Suprapubic skin (tissue), 4 donors: ENCODE results near the gene CTDNEP1. TPM values are rescaled to one million over a fixed set of nuclear protein-coding genes. Genes with fewer than 3 reads are reported as not detected.
A peak's percentile ranks its signal among the peaks of the same experiment; 100 is the strongest.
"Not testable (repeated sequence)": the region's sequence is repeated elsewhere in the genome, so short reads cannot be mapped to it uniquely, and the experiment has no call there.

Experiments used
- DNase-seq, 2 donors: peaks; one replicate each; pipeline ENCODE4 v3.0.0-alpha.2; 2019; ENCODE audit warnings: low spot score in 2 of 2
- H3K27ac ChIP-seq: fragments of 200-600 bp; sonication (generic); one replicate; pipeline ENCODE4 v1.5.1; 2019
- H3K27me3 ChIP-seq: fragments of 200-600 bp; sonication (generic); one replicate; pipeline ENCODE4 v1.5.1; 2019
- H3K36me3 ChIP-seq: fragments of 200-600 bp; sonication (generic); one replicate; pipeline ENCODE4 v1.5.1; 2019
- H3K4me1 ChIP-seq: fragments of 200-600 bp; sonication (generic); one replicate; pipeline ENCODE4 v1.5.1; 2019
- H3K4me3 ChIP-seq: fragments of 200-600 bp; sonication (generic); one replicate; pipeline ENCODE4 v1.5.1; 2019; ENCODE audit warnings: mild to moderate bottlenecking
- H3K9me3 ChIP-seq: fragments of 200-600 bp; sonication (generic); one replicate; pipeline ENCODE4 v1.5.1; 2019
- CTCF ChIP-seq, 2 donors: fragments of 200-600 bp in 1 of 2; fragments of 450-650 bp in 1 of 2; sonication (generic) in 1 of 2; IDR thresholded peaks; one replicate each; pipeline ENCODE4 v1.5.1; 2016 to 2019; ENCODE audit warnings: antibody characterized with exemption in 2 of 2, mild to moderate bottlenecking in 1 of 2, moderate library complexity in 1 of 2
- EP300 ChIP-seq: sonication (generic); formaldehyde crosslinking; IDR thresholded peaks from one replicate; pipeline ENCODE4 v1.6.1; 2017; ENCODE audit warnings: antibody characterized with exemption
- POLR2A ChIP-seq, 2 donors: fragments of 450-650 bp; IDR thresholded peaks; one replicate each; pipeline ENCODE4 v1.6.1; 2017; ENCODE audit warnings: antibody characterized with exemption in 2 of 2, mild to moderate bottlenecking in 2 of 2, moderate library complexity in 2 of 2
- POLR2AphosphoS5 ChIP-seq, 3 donors: sonication (generic); formaldehyde crosslinking; IDR thresholded peaks; one replicate each; pipeline ENCODE4 v1.6.1; 2017; ENCODE audit warnings: antibody characterized with exemption in 3 of 3
- WGBS: methylation state at CpG from one replicate; pipeline ENCODE4 v1.1.5; 2018; 5-methylcytosine and 5-hydroxymethylcytosine counted together
- total RNA-seq, 4 donors: library from RNA; depleted of rRNA; stranded (reverse); fragments of >200 nt; gene quantifications; one replicate each; pipeline ENCODE4 v1.1.0, GENCODE V29; 2016

The CTDNEP1 gene
- total RNA-seq, 4 donors from 2014 or later = 54.7 to 80.6 (median 72.1) TPM

GRCh38 chr17:7248796-7249195 lies 2.7 kb downstream of the CTDNEP1 start:
- H3K4me1 ChIP-seq = peaks cover 37% of the 10 kb centered on the region
- DNase-seq = no peak
- TF ChIP-seq CTCF (IDR thresholded peaks at IDR 0.05) (no peak), POLR2A (IDR thresholded peaks at IDR 0.05) (no peak), POLR2AphosphoS5 (IDR thresholded peaks at IDR 0.05) (no peak), EP300 (no peak)
- H3K4me3 ChIP-seq = no peak overlapping the region
- 73% methylated on average over 4 of the region's 4 CpGs for WGBS
- H3K27ac ChIP-seq = no peak overlapping the region
- H3K36me3 ChIP-seq = peaks cover 34% of the 10 kb centered on the region
- no peaks in the 10 kb centered on the region for H3K27me3 ChIP-seq
- no peaks in the 10 kb centered on the region for H3K9me3 ChIP-seq

GRCh38 chr17:7246779-7247178 lies 4.8 kb downstream of the CTDNEP1 start:
- Histone ChIP-seq H3K4me1 (peaks cover 34% of the 10 kb centered on the region), H3K27ac (no peak overlapping the region)
- no peak for DNase-seq

GRCh38 chr17:7243838-7244237 lies 7.7 kb downstream of the CTDNEP1 start:
- H3K9me3 ChIP-seq, H3K27me3 ChIP-seq, DNase-seq: not testable (repeated sequence)
- peak overlapping the region; percentile 98 for H3K27ac ChIP-seq
- 74% methylated on average over 10 of the region's 10 CpGs for WGBS
- peaks cover 44% of the 10 kb centered on the region for H3K36me3 ChIP-seq
- peaks cover 28% of the 10 kb centered on the region for H3K4me1 ChIP-seq
- peak overlapping the region; percentile 97 for H3K4me3 ChIP-seq

More at GRCh38 chr17:7246779-7247178, 4.8 kb downstream of the CTDNEP1 start:
- no peak for TF ChIP-seq POLR2A (IDR thresholded peaks at IDR 0.05)
- Histone ChIP-seq H3K27me3 (no peaks in the 10 kb centered on the region), H3K9me3 (no peaks in the 10 kb centered on the region), H3K4me3 (no peak overlapping the region), H3K36me3 (peaks cover 35% of the 10 kb centered on the region)
- WGBS = 85% methylated on average over 5 of the region's 5 CpGs

- H3K4me3 ChIP-seq = peak overlapping the region; percentile 97
- H3K9me3 ChIP-seq = no peaks in the 10 kb centered on the region
- peak overlapping the region; percentile 98 for H3K27ac ChIP-seq
- WGBS = 29% methylated on average over 2 of the region's 2 CpGs
- no peak for DNase-seq
- peaks cover 26% of the 10 kb centered on the region for H3K4me1 ChIP-seq
- no peak for TF ChIP-seq POLR2A (IDR thresholded peaks at IDR 0.05)
- no peak for TF ChIP-seq POLR2AphosphoS5 (IDR thresholded peaks at IDR 0.05)
- TF ChIP-seq EP300 = no peak
- no peak for TF ChIP-seq CTCF (IDR thresholded peaks at IDR 0.05)
- no peaks in the 10 kb centered on the region for H3K27me3 ChIP-seq
- H3K36me3 ChIP-seq = peaks cover 44% of the 10 kb centered on the region
Observed at GRCh38 chr17:7243453-7243729, 8.1 kb downstream of the CTDNEP1 start.

GRCh38 chr17:7242717-7243452 lies 8.6 kb downstream of the CTDNEP1 start:
- Histone ChIP-seq H3K4me3 (peak overlapping the region; percentile 97), H3K27me3 (no peaks in the 10 kb centered on the region), H3K27ac (peak overlapping the region; percentile 98), H3K9me3 (no peaks in the 10 kb centered on the region), H3K4me1 (peaks cover 27% of the 10 kb centered on the region), H3K36me3 (peaks cover 44% of the 10 kb centered on the region)
- DNase-seq = peak; percentile 98 to 99
- TF ChIP-seq CTCF (IDR thresholded peaks at IDR 0.05) (no peak), POLR2A (IDR thresholded peaks at IDR 0.05) (peak in 1 of 2 donors; percentile 50), EP300 (no peak), POLR2AphosphoS5 (IDR thresholded peaks at IDR 0.05) (peak; percentile 7 to 98 (median 97))
- under 1% methylated on average over 49 of the region's 49 CpGs for WGBS

GRCh38 chr17:7241783-7242716 lies 9.5 kb downstream of the CTDNEP1 start, which contains the start of gene GABARAP:
GABARAP (minus strand) TSS chr17:7242449; CDS start chr17:7242330, 119 bp downstream.
- Histone ChIP-seq H3K4me1 (peaks cover 35% of the 10 kb centered on the region), H3K4me3 (peak within 1 kb of the TSS; percentile 97), H3K36me3 (peaks cover 43% of the 10 kb centered on the region), H3K9me3 (no peaks in the 10 kb centered on the region), H3K27me3 (no peaks in the 10 kb centered on the region), H3K27ac (peak within 1 kb of the TSS; percentile 98)
- 0% methylated on average over 32 of the region's 62 CpGs for WGBS
- peak in 1 of 2 donors; percentile 74 for TF ChIP-seq POLR2A (IDR thresholded peaks at IDR 0.05)
- no peak for TF ChIP-seq CTCF (IDR thresholded peaks at IDR 0.05)
- DNase-seq = peak; percentile 97
